RWPE2 (cell line): ENCODE results near the gene TOMM22.

Experiments
- ATAC-seq: fragments of 200-7000 bp; cut with Tn5 transposase; 3 replicates; pipeline ENCODE4 v1.9.1; 2021; ENCODE audit warnings: low read depth
- DNase-seq: peaks from one replicate; pipeline ENCODE4 v3.0.0-alpha.2; 2020; ENCODE audit warnings: low spot score
- H3K27ac ChIP-seq: fragments of 450-650 bp; 2 replicates; pipeline ENCODE4 v1.5.1; 2017; ENCODE audit warnings: mild to moderate bottlenecking; ENCODE audit not compliant: poor library complexity, severe bottlenecking
- H3K27me3 ChIP-seq: fragments of 250-450 bp; sonication (Bioruptor Pico); 2 replicates; pipeline ENCODE4 v1.5.1; 2021; ENCODE audit warnings: mild to moderate bottlenecking, moderate library complexity; ENCODE audit not compliant: insufficient read depth, poor library complexity, severe bottlenecking
- H3K36me3 ChIP-seq: fragments of 250-450 bp; sonication (Bioruptor Pico); 2 replicates; pipeline ENCODE4 v1.5.1; 2020; ENCODE audit warnings: low read depth, mild to moderate bottlenecking, moderate library complexity
- H3K4me1 ChIP-seq: fragments of 250-450 bp; sonication (Bioruptor Pico); 2 replicates; pipeline ENCODE4 v1.5.1; 2021; ENCODE audit warnings: mild to moderate bottlenecking, moderate library complexity; ENCODE audit not compliant: insufficient read depth, poor library complexity, severe bottlenecking
- H3K4me3 ChIP-seq: fragments of 250-450 bp; sonication (Bioruptor Pico); 2 replicates; pipeline ENCODE4 v1.5.1; 2021; ENCODE audit warnings: mild to moderate bottlenecking, moderate library complexity; ENCODE audit not compliant: severe bottlenecking
- H3K9me3 ChIP-seq: fragments of 250-450 bp; sonication (Bioruptor Pico); 2 replicates; pipeline ENCODE4 v1.5.1; 2021; ENCODE audit warnings: mild to moderate bottlenecking, moderate library complexity; ENCODE audit not compliant: severe bottlenecking
- TF ChIP-seq, protein P1 (sequence below): fragments of 450-650 bp; IDR thresholded peaks from one replicate; pipeline ENCODE4 v1.5.1; 2017; ENCODE audit warnings: mild to moderate bottlenecking, moderate library complexity; ENCODE audit not compliant: poor library complexity, severe bottlenecking

The TOMM22 gene

DNA sequence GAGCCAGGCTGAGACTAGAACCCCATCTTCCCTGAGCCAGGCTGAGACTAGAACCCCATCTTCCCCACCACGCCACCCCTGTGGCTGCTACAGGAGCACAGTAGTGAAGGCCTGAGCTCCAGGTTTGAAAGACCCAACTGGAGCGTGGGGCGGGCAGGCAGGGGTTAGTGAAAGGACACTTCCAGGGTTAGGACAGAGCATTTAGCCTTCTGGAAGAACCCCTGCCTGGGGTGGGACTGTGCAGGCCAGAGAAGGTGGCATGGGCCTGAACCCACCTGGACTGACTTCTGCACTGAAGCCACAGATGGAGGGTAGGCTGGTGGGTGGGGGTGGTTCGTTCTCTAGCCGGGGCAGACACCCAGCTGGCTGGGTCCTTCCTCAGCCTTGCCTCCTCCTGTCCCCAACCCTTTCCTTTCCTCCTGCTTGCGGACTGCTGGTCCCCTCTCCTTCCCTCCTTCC, 50.0 kb downstream of the TOMM22 start:
- TF ChIP-seq, protein P1, sequence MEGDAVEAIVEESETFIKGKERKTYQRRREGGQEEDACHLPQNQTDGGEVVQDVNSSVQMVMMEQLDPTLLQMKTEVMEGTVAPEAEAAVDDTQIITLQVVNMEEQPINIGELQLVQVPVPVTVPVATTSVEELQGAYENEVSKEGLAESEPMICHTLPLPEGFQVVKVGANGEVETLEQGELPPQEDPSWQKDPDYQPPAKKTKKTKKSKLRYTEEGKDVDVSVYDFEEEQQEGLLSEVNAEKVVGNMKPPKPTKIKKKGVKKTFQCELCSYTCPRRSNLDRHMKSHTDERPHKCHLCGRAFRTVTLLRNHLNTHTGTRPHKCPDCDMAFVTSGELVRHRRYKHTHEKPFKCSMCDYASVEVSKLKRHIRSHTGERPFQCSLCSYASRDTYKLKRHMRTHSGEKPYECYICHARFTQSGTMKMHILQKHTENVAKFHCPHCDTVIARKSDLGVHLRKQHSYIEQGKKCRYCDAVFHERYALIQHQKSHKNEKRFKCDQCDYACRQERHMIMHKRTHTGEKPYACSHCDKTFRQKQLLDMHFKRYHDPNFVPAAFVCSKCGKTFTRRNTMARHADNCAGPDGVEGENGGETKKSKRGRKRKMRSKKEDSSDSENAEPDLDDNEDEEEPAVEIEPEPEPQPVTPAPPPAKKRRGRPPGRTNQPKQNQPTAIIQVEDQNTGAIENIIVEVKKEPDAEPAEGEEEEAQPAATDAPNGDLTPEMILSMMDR = no peak
- H3K36me3 ChIP-seq = peaks cover 86% of the 10 kb centered on the region
- no peak overlapping the region for H3K4me3 ChIP-seq
- no peak for ATAC-seq
- no peaks in the 10 kb centered on the region for H3K4me1 ChIP-seq
- no peaks in the 10 kb centered on the region for H3K9me3 ChIP-seq
- no peaks in the 10 kb centered on the region for H3K27me3 ChIP-seq
- no peak overlapping the region for H3K27ac ChIP-seq
- DNase-seq = no peak

DNA sequence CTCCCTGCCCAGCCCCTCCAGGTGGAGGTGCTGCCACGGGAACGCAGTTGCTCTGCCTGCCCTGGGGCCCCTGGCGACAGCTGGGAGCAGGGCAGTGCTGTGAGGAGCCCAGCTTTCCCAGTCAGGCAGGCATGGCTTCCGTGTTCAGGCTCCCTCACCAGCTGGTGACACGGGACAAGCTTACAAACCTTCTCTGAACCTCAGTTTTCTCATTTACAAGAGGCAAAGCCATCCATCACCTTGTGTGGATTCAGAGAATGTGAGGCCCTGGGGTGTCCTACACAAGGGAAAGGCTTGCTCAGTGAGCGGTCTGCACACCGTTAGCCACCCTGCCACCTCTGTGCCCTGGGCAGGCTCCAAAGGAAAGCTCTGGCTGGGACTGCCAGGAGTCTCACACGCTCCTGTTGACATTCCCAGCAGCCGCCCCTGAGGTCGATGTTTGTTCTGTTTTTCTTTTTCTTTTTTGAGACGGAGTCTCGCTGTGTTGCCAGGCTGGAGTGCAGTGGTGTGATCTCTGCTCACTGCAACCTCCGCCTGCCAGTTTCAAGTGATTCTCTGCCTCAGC, 50.6 kb downstream of the TOMM22 start:
- TF ChIP-seq, protein P1 = no peak
- H3K9me3 ChIP-seq = no peaks in the 10 kb centered on the region
- no peak for ATAC-seq
- H3K27ac ChIP-seq = no peak overlapping the region
- H3K4me1 ChIP-seq = no peaks in the 10 kb centered on the region
- no peaks in the 10 kb centered on the region for H3K27me3 ChIP-seq
- peaks cover 86% of the 10 kb centered on the region for H3K36me3 ChIP-seq
- H3K4me3 ChIP-seq = no peak overlapping the region
- no peak for DNase-seq

DNA sequence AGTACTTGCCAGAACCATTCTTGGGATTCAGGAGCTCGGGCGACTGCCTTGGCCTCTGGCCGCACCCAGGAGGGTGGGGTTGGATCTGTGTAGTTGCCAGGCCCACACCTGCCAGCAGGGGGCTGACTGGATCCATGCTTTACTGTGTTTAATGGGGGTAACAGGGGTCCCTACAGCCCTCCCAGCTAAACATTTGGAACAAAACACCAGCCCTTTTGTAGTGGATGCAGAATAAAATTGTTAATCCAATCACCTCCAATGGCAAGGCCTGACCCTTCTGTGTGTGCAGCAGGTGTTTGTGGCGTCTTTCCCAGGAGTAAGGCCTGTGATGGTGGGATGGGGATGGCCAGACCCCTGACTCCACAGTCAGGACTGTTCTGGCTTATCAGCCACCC, 51.6 kb downstream of the TOMM22 start:
- DNase-seq (no peak), ATAC-seq (peak; percentile 50)

DNA sequence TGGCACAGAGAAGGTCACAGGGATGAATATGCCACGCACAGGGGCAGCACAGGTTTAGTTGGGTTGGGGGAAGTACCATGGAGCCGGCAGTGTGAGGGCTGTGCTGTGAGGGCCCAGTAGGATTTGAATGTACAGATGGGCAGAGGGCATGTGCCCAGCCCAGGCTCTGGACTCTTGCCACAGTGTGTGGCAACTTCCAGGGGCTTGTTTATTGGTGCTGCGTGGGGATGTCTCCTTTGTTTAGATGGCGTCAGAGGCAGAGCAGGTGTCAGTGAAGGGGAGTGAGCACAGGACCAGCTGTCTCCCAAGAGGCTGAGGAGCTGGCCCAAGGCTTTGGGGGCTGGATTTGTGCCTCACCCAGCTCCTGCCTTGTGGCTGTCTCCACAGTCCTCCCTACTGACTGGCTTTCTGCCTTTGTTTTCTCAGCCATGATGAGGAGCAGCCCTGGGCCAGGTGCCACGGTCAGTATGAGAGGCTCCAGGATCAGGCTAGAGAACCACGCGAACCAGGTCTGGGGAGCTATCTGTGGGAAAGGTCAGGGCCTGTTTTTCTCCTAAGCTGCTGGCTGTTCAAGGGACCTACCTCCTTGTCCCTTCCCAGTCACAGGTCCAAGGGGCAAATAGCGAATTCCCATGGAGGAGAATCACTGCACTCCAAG, 52.1 kb downstream of the TOMM22 start:
- ATAC-seq = no peak
- H3K36me3 ChIP-seq = peaks cover 86% of the 10 kb centered on the region
- H3K9me3 ChIP-seq = no peaks in the 10 kb centered on the region
- no peak overlapping the region for H3K27ac ChIP-seq
- DNase-seq = no peak
- H3K4me1 ChIP-seq = no peaks in the 10 kb centered on the region
- H3K27me3 ChIP-seq = no peaks in the 10 kb centered on the region
- TF ChIP-seq, protein P1 = no peak
- H3K4me3 ChIP-seq = no peak overlapping the region

More for the DNA sequence above, 51.6 kb downstream of the TOMM22 start:
- Histone ChIP-seq H3K27ac (no peak overlapping the region), H3K36me3 (peaks cover 86% of the 10 kb centered on the region), H3K4me3 (no peak overlapping the region), H3K4me1 (no peaks in the 10 kb centered on the region), H3K9me3 (no peaks in the 10 kb centered on the region), H3K27me3 (no peaks in the 10 kb centered on the region)
- TF ChIP-seq, protein P1 = peak; percentile 81
